Endothelial cell (in vitro differentiated cells): Measurements from ENCODE around the gene OVOL2. TPM values are rescaled to one million over a fixed set of nuclear protein-coding genes. Genes with fewer than 3 reads are reported as not detected.
"Not testable (repeated sequence)": the region's sequence is repeated elsewhere in the genome, so short reads cannot be mapped to it uniquely, and the experiment has no call there.

Experiments
- DNase-seq: peaks from one replicate; pipeline ENCODE4 v3.0.0; 2021; ENCODE audit warnings: low spot score
- H3K27ac Mint-ChIP-seq: one replicate; pipeline ENCODE4 v1.8.0; 2021; ENCODE audit warnings: mixed read lengths, inconsistent platforms; ENCODE audit not compliant: unreplicated experiment
- H3K27me3 Mint-ChIP-seq: one replicate; pipeline ENCODE4 v1.8.0; 2021; ENCODE audit warnings: mild to moderate bottlenecking, moderate library complexity, mixed read lengths, inconsistent platforms; ENCODE audit not compliant: unreplicated experiment
- H3K36me3 Mint-ChIP-seq: one replicate; pipeline ENCODE4 v1.8.0; 2021; ENCODE audit warnings: mild to moderate bottlenecking, low read depth, mixed read lengths, inconsistent platforms; ENCODE audit not compliant: unreplicated experiment
- H3K4me1 Mint-ChIP-seq: one replicate; pipeline ENCODE4 v1.8.0; 2021; ENCODE audit warnings: mild to moderate bottlenecking, mixed read lengths, inconsistent platforms; ENCODE audit not compliant: unreplicated experiment
- H3K4me3 Mint-ChIP-seq: one replicate; pipeline ENCODE4 v1.8.0; 2021; ENCODE audit warnings: mild to moderate bottlenecking, mixed read lengths, inconsistent platforms; ENCODE audit not compliant: unreplicated experiment
- H3K9me3 Mint-ChIP-seq: one replicate; pipeline ENCODE4 v1.8.0; 2021; ENCODE audit warnings: mixed read lengths, inconsistent platforms; ENCODE audit not compliant: unreplicated experiment
- total RNA-seq: library from RNA; stranded (reverse); fragmentation: NEBNext Ultra II Directional; extraction: Animal tissue kit (Norgen Biotek cat#: 25700); gene quantifications from one replicate; pipeline ENCODE4 v1.2.1, GENCODE V29; 2021; ENCODE audit not compliant: unreplicated experiment
- TF ChIP-seq, protein P1 (sequence below): fragments of 200-600 bp; sonication (generic); IDR thresholded peaks from one replicate; pipeline ENCODE4 v1.5.0; 2021; ENCODE audit warnings: antibody characterized with exemption; ENCODE audit not compliant: unreplicated experiment

The OVOL2 gene
- total RNA-seq, 1 donor from 2014 or later, result not detected

DNA sequence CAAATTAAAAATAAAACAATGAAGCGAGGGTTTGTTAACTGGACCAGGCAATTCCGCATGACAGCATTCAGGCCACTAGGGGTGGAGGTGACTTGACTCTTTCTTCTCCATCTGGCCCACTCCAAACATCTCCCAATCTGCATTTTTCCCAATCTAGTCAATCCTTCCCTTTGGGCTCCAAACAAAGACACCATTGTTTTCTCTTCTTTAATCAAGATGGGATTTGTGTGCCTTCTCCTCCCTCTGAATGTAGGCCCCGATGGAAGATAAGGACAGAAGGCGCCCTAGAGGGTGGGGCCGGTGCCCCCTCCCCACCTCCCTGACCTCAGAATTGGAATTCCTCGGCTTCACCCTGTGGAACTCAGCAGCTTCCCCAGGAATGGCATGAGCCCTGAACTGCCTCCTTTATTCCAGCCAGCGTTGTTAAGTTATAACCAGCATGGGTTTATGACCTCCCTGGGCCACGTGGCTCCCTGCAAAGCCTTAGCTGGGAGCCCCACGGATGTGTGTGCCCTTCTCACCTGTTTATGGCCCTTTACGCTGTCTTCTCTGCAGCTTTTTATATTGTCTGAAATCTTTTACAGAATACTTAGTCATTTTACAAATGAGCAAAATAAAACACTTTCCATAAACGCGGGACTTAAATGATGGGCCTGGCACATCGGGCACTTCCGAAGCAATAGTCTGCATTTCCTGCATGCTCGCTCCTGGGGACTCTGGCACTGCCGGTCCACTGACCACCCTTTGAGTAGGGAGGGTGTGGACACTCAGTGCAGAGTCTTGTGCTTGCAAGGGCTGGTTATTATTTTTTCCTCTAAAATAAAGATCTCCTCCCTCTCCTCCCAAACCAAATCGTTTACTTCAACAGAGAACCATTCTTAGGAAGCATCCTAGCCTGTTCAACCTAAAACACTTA lies 24.5 kb downstream of the OVOL2 start:
- no peaks in the 10 kb centered on the region for H3K36me3 Mint-ChIP-seq
- H3K4me3 Mint-ChIP-seq, result no peak overlapping the region
- H3K27ac Mint-ChIP-seq, result no peak overlapping the region
- TF ChIP-seq, protein P1, sequence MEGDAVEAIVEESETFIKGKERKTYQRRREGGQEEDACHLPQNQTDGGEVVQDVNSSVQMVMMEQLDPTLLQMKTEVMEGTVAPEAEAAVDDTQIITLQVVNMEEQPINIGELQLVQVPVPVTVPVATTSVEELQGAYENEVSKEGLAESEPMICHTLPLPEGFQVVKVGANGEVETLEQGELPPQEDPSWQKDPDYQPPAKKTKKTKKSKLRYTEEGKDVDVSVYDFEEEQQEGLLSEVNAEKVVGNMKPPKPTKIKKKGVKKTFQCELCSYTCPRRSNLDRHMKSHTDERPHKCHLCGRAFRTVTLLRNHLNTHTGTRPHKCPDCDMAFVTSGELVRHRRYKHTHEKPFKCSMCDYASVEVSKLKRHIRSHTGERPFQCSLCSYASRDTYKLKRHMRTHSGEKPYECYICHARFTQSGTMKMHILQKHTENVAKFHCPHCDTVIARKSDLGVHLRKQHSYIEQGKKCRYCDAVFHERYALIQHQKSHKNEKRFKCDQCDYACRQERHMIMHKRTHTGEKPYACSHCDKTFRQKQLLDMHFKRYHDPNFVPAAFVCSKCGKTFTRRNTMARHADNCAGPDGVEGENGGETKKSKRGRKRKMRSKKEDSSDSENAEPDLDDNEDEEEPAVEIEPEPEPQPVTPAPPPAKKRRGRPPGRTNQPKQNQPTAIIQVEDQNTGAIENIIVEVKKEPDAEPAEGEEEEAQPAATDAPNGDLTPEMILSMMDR, result peak; percentile 35
- peaks cover 4% of the 10 kb centered on the region for H3K27me3 Mint-ChIP-seq
- H3K4me1 Mint-ChIP-seq, result no peaks in the 10 kb centered on the region
- H3K9me3 Mint-ChIP-seq, result no peaks in the 10 kb centered on the region
- DNase-seq, result no peak

DNA sequence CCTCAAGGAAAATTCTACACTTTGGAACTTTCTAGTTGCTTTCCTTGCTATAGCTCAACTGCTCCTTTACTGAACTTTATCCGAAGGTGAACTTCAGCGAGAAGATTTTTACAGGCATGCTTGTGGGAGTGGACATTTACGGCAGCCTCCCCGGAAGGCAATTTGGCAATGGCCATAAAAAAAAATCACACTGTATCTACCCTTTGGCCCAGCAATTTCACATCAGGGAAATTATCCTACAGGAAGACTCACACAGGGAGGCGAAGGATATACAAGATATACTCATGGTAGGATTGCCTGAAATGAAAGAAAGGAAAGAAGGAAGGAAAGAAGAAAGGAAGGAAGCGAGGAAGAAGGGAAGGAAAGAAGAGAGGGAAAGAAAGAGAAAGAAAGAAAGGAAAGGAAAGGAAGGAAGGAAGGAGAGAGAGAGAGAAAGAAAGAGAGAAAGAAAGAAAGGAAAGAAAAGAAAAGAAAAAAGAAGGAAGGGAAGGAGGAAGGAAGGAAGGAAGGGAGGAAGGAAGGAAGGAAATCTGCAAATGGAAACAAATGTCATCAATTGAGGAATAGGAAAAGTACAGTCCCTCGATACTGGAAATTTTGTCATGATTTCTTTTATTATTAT lies 25.7 kb downstream of the OVOL2 start:
- no peaks in the 10 kb centered on the region for H3K36me3 Mint-ChIP-seq
- TF ChIP-seq, protein P1, result no peak
- no peak for DNase-seq
- H3K27me3 Mint-ChIP-seq, result no peaks in the 10 kb centered on the region
- no peak overlapping the region for H3K4me3 Mint-ChIP-seq
- no peaks in the 10 kb centered on the region for H3K9me3 Mint-ChIP-seq
- H3K4me1 Mint-ChIP-seq, result no peaks in the 10 kb centered on the region
- no peak overlapping the region for H3K27ac Mint-ChIP-seq

DNA sequence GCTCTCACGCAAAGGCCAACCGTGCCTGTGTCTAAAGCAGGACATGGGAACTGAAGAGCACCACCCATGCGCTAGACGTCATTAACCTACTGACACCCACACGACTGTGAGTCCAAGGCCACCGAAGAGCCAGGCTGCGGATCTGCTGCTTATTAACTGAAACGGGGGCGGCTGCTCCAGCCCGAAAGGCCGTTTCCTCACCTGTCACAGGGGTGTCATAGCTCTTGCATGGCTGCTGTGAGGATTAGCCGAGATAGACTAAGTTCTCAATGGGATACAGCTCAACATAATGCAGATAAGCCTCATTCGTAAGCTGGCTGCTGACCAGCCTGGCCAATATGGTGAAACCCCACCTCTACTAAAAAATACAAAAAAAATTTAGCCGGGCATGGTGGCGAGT lies 26.7 kb downstream of the OVOL2 start:
- TF ChIP-seq, protein P1, result no peak
- H3K9me3 Mint-ChIP-seq, result no peaks in the 10 kb centered on the region
- no peaks in the 10 kb centered on the region for H3K4me1 Mint-ChIP-seq
- H3K27me3 Mint-ChIP-seq, result no peaks in the 10 kb centered on the region
- no peaks in the 10 kb centered on the region for H3K36me3 Mint-ChIP-seq
- no peak for DNase-seq
- no peak overlapping the region for H3K27ac Mint-ChIP-seq
- H3K4me3 Mint-ChIP-seq, result no peak overlapping the region

DNA sequence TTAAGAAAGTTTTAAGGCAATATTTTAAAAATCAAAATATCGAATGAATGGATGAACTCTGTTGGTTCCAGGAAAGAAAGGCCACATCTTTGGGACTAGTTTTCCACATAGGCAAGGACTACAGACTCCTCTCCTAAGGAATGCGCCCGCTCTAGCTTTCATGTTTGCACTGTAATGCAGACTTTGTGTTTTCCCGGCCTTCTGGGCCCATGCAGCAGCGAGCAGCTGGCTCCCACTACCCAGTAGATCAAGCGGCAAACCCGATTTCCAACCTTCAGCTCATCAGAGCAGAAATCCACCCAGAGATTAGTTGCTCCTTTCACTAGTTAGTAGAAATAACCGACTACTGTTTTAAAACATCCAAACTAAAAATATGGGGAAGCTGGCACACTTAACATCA lies 27.7 kb downstream of the OVOL2 start:
- Mint-ChIP-seq H3K4me3 (no peak overlapping the region), H3K36me3 (no peaks in the 10 kb centered on the region), H3K9me3 (no peaks in the 10 kb centered on the region), H3K27me3 (no peaks in the 10 kb centered on the region), H3K27ac (no peak overlapping the region), H3K4me1 (no peaks in the 10 kb centered on the region)
- TF ChIP-seq, protein P1, result no peak
- no peak for DNase-seq

DNA sequence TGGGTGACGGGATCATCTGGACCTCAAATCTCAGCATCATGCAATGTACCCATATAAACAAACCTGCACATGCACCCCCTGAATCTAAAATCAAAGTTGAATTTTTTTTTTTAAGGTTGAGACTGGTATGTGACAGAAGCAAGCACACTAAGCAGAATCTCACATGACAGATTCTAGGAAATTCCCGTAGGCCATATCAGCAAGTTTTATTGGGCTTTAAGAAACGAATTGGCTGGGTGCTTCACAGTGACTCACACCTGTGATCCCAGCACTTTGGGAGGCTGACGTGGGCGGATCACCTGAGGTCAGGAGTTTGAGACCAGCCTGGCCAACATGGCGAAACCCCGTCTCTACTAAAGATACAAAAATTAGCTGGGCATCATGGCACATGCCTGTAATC lies 30.7 kb downstream of the OVOL2 start:
- not testable (repeated sequence) for H3K4me1 Mint-ChIP-seq

More for the DNA sequence above, 30.7 kb downstream of the OVOL2 start:
- H3K27me3 Mint-ChIP-seq, H3K36me3 Mint-ChIP-seq, DNase-seq, H3K27ac Mint-ChIP-seq, H3K4me3 Mint-ChIP-seq, H3K9me3 Mint-ChIP-seq: not testable (repeated sequence)
